Activated naive CD4-positive, alpha-beta T cell treated with anti-CD3 and anti-CD28 coated beads, Interleukin-2, amount 10 ng/mL, durations not matched to agents 7 days and 5 days (primary cell): Measurements from ENCODE around the gene ATXN2L.
A peak's percentile ranks its signal among the peaks of the same experiment; 100 is the strongest.

ENCODE experiments used
- CTCF ChIA-PET: fragments of 350-600 bp; sonication (Branson Sonifier 250); formaldehyde crosslinking; loops from one replicate; lab custom pipeline; 2021; ENCODE audit warnings: antibody characterized with exemption; lab: Charles Lee
- DNase-seq: peaks from one replicate; pipeline ENCODE4 v3.0.0-alpha.2; 2020
- H3K27ac Mint-ChIP-seq: one replicate; pipeline ENCODE4 v1.8.0; 2021; ENCODE audit warnings: mild to moderate bottlenecking, moderate library complexity, mixed read lengths
- H3K27me3 Mint-ChIP-seq: one replicate; pipeline ENCODE4 v1.8.0; 2021; ENCODE audit warnings: mild to moderate bottlenecking, mixed read lengths
- H3K36me3 Mint-ChIP-seq: one replicate; pipeline ENCODE4 v1.8.0; 2021; ENCODE audit warnings: mixed read lengths
- H3K4me1 Mint-ChIP-seq: one replicate; pipeline ENCODE4 v1.8.0; 2021; ENCODE audit warnings: mixed read lengths
- H3K4me3 Mint-ChIP-seq: one replicate; pipeline ENCODE4 v1.8.0; 2021; ENCODE audit warnings: mild to moderate bottlenecking, moderate library complexity, mixed read lengths
- H3K9me3 Mint-ChIP-seq: one replicate; pipeline ENCODE4 v1.8.0; 2021; ENCODE audit warnings: mixed read lengths

Gene ATXN2L

GRCh38 chr16:28826141-28826540 lies 3.3 kb downstream of the ATXN2L start:
- CTCF ChIA-PET = no interaction called here
- Mint-ChIP-seq H3K4me3 (peak overlapping the region; percentile 34), H3K27me3 (peaks cover 4% of the 10 kb centered on the region), H3K27ac (peak overlapping the region; percentile 65), H3K36me3 (peaks cover 66% of the 10 kb centered on the region), H3K9me3 (no peaks in the 10 kb centered on the region), H3K4me1 (peaks cover 40% of the 10 kb centered on the region)
- DNase-seq = no peak

GRCh38 chr16:28829747-28830146 lies 6.9 kb downstream of the ATXN2L start:
- Mint-ChIP-seq H3K27me3 (no peaks in the 10 kb centered on the region), H3K9me3 (no peaks in the 10 kb centered on the region), H3K27ac (peak overlapping the region; percentile 24), H3K4me1 (peaks cover 25% of the 10 kb centered on the region), H3K36me3 (peaks cover 84% of the 10 kb centered on the region), H3K4me3 (no peak overlapping the region)
- CTCF ChIA-PET = no interaction called here
- DNase-seq = no peak

- no peaks in the 10 kb centered on the region for H3K27me3 Mint-ChIP-seq
- H3K4me3 Mint-ChIP-seq = no peak overlapping the region
- H3K27ac Mint-ChIP-seq = peak overlapping the region; percentile 49
- H3K9me3 Mint-ChIP-seq = no peaks in the 10 kb centered on the region
- H3K36me3 Mint-ChIP-seq = peaks cover 84% of the 10 kb centered on the region
- CTCF ChIA-PET = no interaction called here
- peaks cover 17% of the 10 kb centered on the region for H3K4me1 Mint-ChIP-seq
- DNase-seq = no peak
These were observed 7.7 kb downstream of the ATXN2L start for GRCh38 chr16:28830531-28830930.

GRCh38 chr16:28834349-28834748 lies 11.6 kb downstream of the ATXN2L start:
- Mint-ChIP-seq H3K4me3 (no peak overlapping the region), H3K36me3 (peaks cover 69% of the 10 kb centered on the region), H3K9me3 (no peaks in the 10 kb centered on the region), H3K27ac (no peak overlapping the region), H3K27me3 (no peaks in the 10 kb centered on the region), H3K4me1 (no peaks in the 10 kb centered on the region)
- CTCF ChIA-PET = no interaction called here
- no peak for DNase-seq

GRCh38 chr16:28834873-28835863 lies 12.4 kb downstream of the ATXN2L start:
- CTCF ChIA-PET = no interaction called here
- H3K27me3 Mint-ChIP-seq = no peaks in the 10 kb centered on the region

GRCh38 chr16:28835864-28836760 lies 13.3 kb downstream of the ATXN2L start:
- H3K4me1 Mint-ChIP-seq = no peaks in the 10 kb centered on the region
- DNase-seq = no peak
- peaks cover 53% of the 10 kb centered on the region for H3K36me3 Mint-ChIP-seq
- CTCF ChIA-PET = no interaction called here
- H3K27ac Mint-ChIP-seq = no peak overlapping the region
- no peak overlapping the region for H3K4me3 Mint-ChIP-seq
- no peaks in the 10 kb centered on the region for H3K9me3 Mint-ChIP-seq
- no peaks in the 10 kb centered on the region for H3K27me3 Mint-ChIP-seq

More at GRCh38 chr16:28834873-28835863, 12.4 kb downstream of the ATXN2L start:
- no peak for DNase-seq
- Mint-ChIP-seq H3K4me1 (no peaks in the 10 kb centered on the region), H3K36me3 (peaks cover 63% of the 10 kb centered on the region), H3K9me3 (no peaks in the 10 kb centered on the region), H3K27ac (no peak overlapping the region), H3K4me3 (no peak overlapping the region)

GRCh38 chr16:28836761-28837064 lies 13.9 kb downstream of the ATXN2L start:
- H3K27ac Mint-ChIP-seq = no peak overlapping the region
- H3K36me3 Mint-ChIP-seq = peaks cover 55% of the 10 kb centered on the region
- H3K9me3 Mint-ChIP-seq = no peaks in the 10 kb centered on the region
- H3K4me3 Mint-ChIP-seq = no peak overlapping the region
- DNase-seq = no peak
- H3K4me1 Mint-ChIP-seq = no peaks in the 10 kb centered on the region
- no peaks in the 10 kb centered on the region for H3K27me3 Mint-ChIP-seq
- CTCF ChIA-PET = no interaction called here

GRCh38 chr16:28837672-28838557 lies 15.1 kb downstream of the ATXN2L start:
- DNase-seq = no peak
- Mint-ChIP-seq H3K9me3 (no peaks in the 10 kb centered on the region), H3K27ac (peak overlapping the region; percentile 21), H3K36me3 (peaks cover 54% of the 10 kb centered on the region), H3K27me3 (no peaks in the 10 kb centered on the region), H3K4me3 (no peak overlapping the region), H3K4me1 (peaks cover 2% of the 10 kb centered on the region)
- CTCF ChIA-PET = no interaction called here

- H3K4me1 Mint-ChIP-seq = peaks cover 4% of the 10 kb centered on the region
- peaks cover 53% of the 10 kb centered on the region for H3K36me3 Mint-ChIP-seq
- no peak overlapping the region for H3K4me3 Mint-ChIP-seq
- CTCF ChIA-PET = no interaction called here
- no peaks in the 10 kb centered on the region for H3K27me3 Mint-ChIP-seq
- peak overlapping the region; percentile 21 for H3K27ac Mint-ChIP-seq
- no peak for DNase-seq
- H3K9me3 Mint-ChIP-seq = no peaks in the 10 kb centered on the region
These were observed 15.7 kb downstream of the ATXN2L start for GRCh38 chr16:28838558-28838918.

- no peak for DNase-seq
- Mint-ChIP-seq H3K27ac (no peak overlapping the region), H3K36me3 (peaks cover 50% of the 10 kb centered on the region), H3K4me3 (no peak overlapping the region), H3K27me3 (no peaks in the 10 kb centered on the region), H3K9me3 (no peaks in the 10 kb centered on the region), H3K4me1 (peaks cover 4% of the 10 kb centered on the region)
- CTCF ChIA-PET = no interaction called here
These were observed 16.3 kb downstream of the ATXN2L start for GRCh38 chr16:28839004-28839639.

GRCh38 chr16:28839899-28840298 lies 17.1 kb downstream of the ATXN2L start:
- Mint-ChIP-seq H3K4me1 (peaks cover 9% of the 10 kb centered on the region), H3K4me3 (no peak overlapping the region), H3K36me3 (peaks cover 50% of the 10 kb centered on the region), H3K27me3 (no peaks in the 10 kb centered on the region), H3K9me3 (no peaks in the 10 kb centered on the region), H3K27ac (no peak overlapping the region)
- DNase-seq = no peak
- CTCF ChIA-PET = no interaction called here

- peaks cover 29% of the 10 kb centered on the region for H3K4me1 Mint-ChIP-seq
- CTCF ChIA-PET = interaction anchor here (0.7 kb wide), 1 partner anchor 102 kb away, joined by 3 read pairs; no protein-coding TSS in a partner anchor
- H3K4me3 Mint-ChIP-seq = no peak overlapping the region
- H3K27me3 Mint-ChIP-seq = no peaks in the 10 kb centered on the region
- peak overlapping the region; percentile 55 for H3K27ac Mint-ChIP-seq
- H3K36me3 Mint-ChIP-seq = peaks cover 50% of the 10 kb centered on the region
- DNase-seq = no peak
- H3K9me3 Mint-ChIP-seq = no peaks in the 10 kb centered on the region
These were observed 19.9 kb downstream of the ATXN2L start for GRCh38 chr16:28842696-28843095.

GRCh38 chr16:28843766-28844165 lies 21.0 kb downstream of the ATXN2L start:
- H3K36me3 Mint-ChIP-seq = peaks cover 42% of the 10 kb centered on the region
- CTCF ChIA-PET = no interaction called here
- no peak for DNase-seq
- peak overlapping the region; percentile 90 for H3K4me3 Mint-ChIP-seq
- no peaks in the 10 kb centered on the region for H3K9me3 Mint-ChIP-seq
- H3K4me1 Mint-ChIP-seq = peaks cover 30% of the 10 kb centered on the region
- H3K27ac Mint-ChIP-seq = peak overlapping the region; percentile 37
- H3K27me3 Mint-ChIP-seq = no peaks in the 10 kb centered on the region
